CD4-positive, alpha-beta T cell (primary cell): ENCODE results near the gene TXNRD2. TPM values are rescaled to one million over a fixed set of nuclear protein-coding genes. Genes with fewer than 3 reads are reported as not detected.

Source experiments
- ATAC-seq: fragments of 200-7000 bp; cut with Tn5 transposase; one replicate; pipeline ENCODE4 v1.10.0; 2022; ENCODE audit warnings: mild to moderate bottlenecking; ENCODE audit not compliant: poor library complexity
- CTCF ChIA-PET: fragments of 350-600 bp; sonication (Branson Sonifier 250); formaldehyde crosslinking; loops from one replicate; lab custom pipeline; 2021; ENCODE audit warnings: antibody characterized with exemption, inconsistent platforms; lab: Charles Lee
- POLR2A ChIA-PET: fragments of 350-600 bp; sonication (Branson Sonifier 250); formaldehyde crosslinking; loops from one replicate; lab custom pipeline; 2021; ENCODE audit warnings: antibody characterized with exemption, inconsistent platforms; lab: Charles Lee
- DNase-seq, 14 experiments: peaks; one replicate each; pipeline ENCODE4 v3.0.0-alpha.2; 2013 to 2020; ENCODE audit warnings: mixed read lengths in 2 of 14
- H3K27ac ChIP-seq, 2 donors: one replicate each; pipeline versions ENCODE4 v1.5.1 to v1.7.0; 2013; ENCODE audit warnings: low read length in 2 of 2, low read depth in 1 of 2, mild to moderate bottlenecking in 1 of 2
- H3K27me3 ChIP-seq, 2 experiments: 1 replicate in 1 of 2; 2 replicates in 1 of 2; pipeline versions ENCODE4 v1.6.1 to v1.7.0; 2013; ENCODE audit warnings: low read length in 2 of 2, control low read depth in 1 of 2, mild to moderate bottlenecking in 1 of 2, moderate library complexity in 1 of 2; ENCODE audit not compliant: insufficient read depth in 2 of 2, control insufficient read depth in 1 of 2
- H3K36me3 ChIP-seq: one replicate; pipeline ENCODE4 v1.6.1; 2013; ENCODE audit warnings: low read length, control low read depth; ENCODE audit not compliant: insufficient read depth
- H3K4me1 ChIP-seq: one replicate; pipeline ENCODE4 v1.6.1; 2013; ENCODE audit warnings: low read length, control low read depth; ENCODE audit not compliant: insufficient read depth
- H3K4me3 ChIP-seq: one replicate; pipeline ENCODE4 v1.5.1; 2013; ENCODE audit warnings: mild to moderate bottlenecking, low read length, moderate library complexity
- H3K9me3 ChIP-seq, 2 experiments: 1 replicate in 1 of 2; 2 replicates in 1 of 2; pipeline versions ENCODE4 v1.6.1 to v1.7.0; 2013; ENCODE audit warnings: low read length in 2 of 2, mild to moderate bottlenecking in 2 of 2, control low read depth in 1 of 2, moderate library complexity in 1 of 2; ENCODE audit not compliant: control insufficient read depth in 1 of 2, insufficient read depth in 1 of 2
- H3K27ac Mint-ChIP-seq: one replicate; pipeline ENCODE4 v1.8.0; 2020; ENCODE audit warnings: mixed read lengths
- H3K27me3 Mint-ChIP-seq: one replicate; pipeline ENCODE4 v1.8.0; 2021; ENCODE audit warnings: mixed read lengths
- H3K36me3 Mint-ChIP-seq: one replicate; pipeline ENCODE4 v1.8.0; 2021; ENCODE audit warnings: low read depth, mixed read lengths
- H3K4me1 Mint-ChIP-seq: one replicate; pipeline ENCODE4 v1.8.0; 2021; ENCODE audit warnings: low read depth, mixed read lengths
- H3K4me3 Mint-ChIP-seq: one replicate; pipeline ENCODE4 v1.8.0; 2020; ENCODE audit warnings: mild to moderate bottlenecking, mixed read lengths
- H3K9me3 Mint-ChIP-seq: one replicate; pipeline ENCODE4 v1.8.0; 2020; ENCODE audit warnings: mixed read lengths
- CTCF ChIP-seq: fragments of 200-600 bp; IDR thresholded peaks from one replicate; pipeline ENCODE4 v1.8.0; 2022; ENCODE audit warnings: antibody characterized with exemption, mild to moderate bottlenecking
- intact Hi-C, 2 experiments: fragments of 100-400 bp; cut with DNase I in 1 of 2; cut with micrococcal nuclease in 1 of 2; formaldehyde crosslinking; loops; one replicate each; pipeline versions ENCODE4 v1.15.1 to v1.9.0; 2023 to 2025; cut with DNase I, micrococcal nuclease
- total RNA-seq, 174 experiments: library from RNA in 2 of 174; stranded (reverse) in 2 of 174; gene quantifications; one replicate each; pipeline ENCODE4 v1.2.3 and lab custom pipeline; 2021 to 2026

TXNRD2 gene
- total RNA-seq, 2 experiments from 2014 or later: 18.6 to 19.5 TPM

DNA sequence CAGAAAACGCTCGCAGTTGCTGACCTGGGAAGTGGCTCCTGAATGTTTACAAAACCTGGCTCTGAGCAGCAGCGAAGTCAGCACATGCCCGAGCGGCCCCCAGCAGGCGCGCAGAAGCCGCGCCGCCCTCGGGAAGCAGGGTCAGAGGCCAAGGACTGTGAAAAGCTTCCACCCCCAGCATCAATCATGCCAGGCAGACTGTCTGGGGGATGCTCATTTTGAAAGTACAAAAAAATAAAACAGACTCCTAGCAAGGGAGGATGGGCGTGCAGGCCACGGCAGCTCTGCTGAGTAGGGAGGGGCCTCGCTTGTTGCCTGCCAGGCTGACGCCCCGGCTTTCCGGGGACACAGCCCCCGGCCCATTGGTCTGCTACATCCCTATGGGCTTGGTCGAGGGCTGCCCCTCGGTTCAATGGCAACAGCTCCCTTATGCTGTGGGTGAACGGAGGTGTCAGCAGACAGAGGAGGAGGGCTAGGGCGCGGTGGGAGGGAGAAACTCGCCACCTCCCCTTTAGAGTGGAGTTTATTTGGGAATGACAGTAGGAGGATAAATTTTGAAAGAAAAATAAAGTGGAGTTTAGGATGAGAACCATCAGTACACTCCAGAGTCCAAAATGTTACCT, 49.2 kb downstream of the TXNRD2 start:
- H3K4me3 ChIP-seq: peak overlapping the region; percentile 56
- TF ChIP-seq CTCF: no peak
- H3K4me3 Mint-ChIP-seq: peak overlapping the region; percentile 78
- POLR2A ChIA-PET: interaction anchor here (0.6 to 3.5 kb wide), 18 partner anchors 9 to 683 kb away, joined by 3 to 92 read pairs (median 4); partner anchors contain the start of genes CDC45, COMT, GNB1L and HIRA
- H3K36me3 ChIP-seq: peaks cover 6% of the 10 kb centered on the region
- H3K27ac Mint-ChIP-seq: peak overlapping the region; percentile 97
- no peaks in the 10 kb centered on the region for H3K27me3 ChIP-seq
- peaks cover 86% of the 10 kb centered on the region for H3K4me1 Mint-ChIP-seq
- H3K4me1 ChIP-seq: peaks cover 100% of the 10 kb centered on the region
- peaks cover 6% of the 10 kb centered on the region for H3K36me3 Mint-ChIP-seq
- intact Hi-C loops: loop anchor here (5.0 kb wide), 1 partner anchor 135 kb away; no protein-coding TSS in a partner anchor
- no peaks in the 10 kb centered on the region for H3K9me3 Mint-ChIP-seq
- peak overlapping the region; percentile 76 to 99 for H3K27ac ChIP-seq
- peaks cover 0 to 3% of the 10 kb centered on the region in 2 experiments for H3K9me3 ChIP-seq
- peak; percentile 59 for ATAC-seq
- CTCF ChIA-PET: interaction anchor here (0.9 to 3.4 kb wide), 5 partner anchors 18 to 162 kb away, joined by 3 to 19 read pairs (median 7); partner anchors contain the start of genes GNB1L and RTL10
- DNase-seq: peak; percentile 26 to 79 (median 65)
- H3K27me3 Mint-ChIP-seq: no peaks in the 10 kb centered on the region

- peaks cover 6% of the 10 kb centered on the region for H3K36me3 Mint-ChIP-seq
- peak overlapping the region; percentile 56 for H3K4me3 ChIP-seq
- ChIA-PET POLR2A (interaction anchor here (0.8 to 3.5 kb wide), 17 partner anchors 10 to 572 kb away, joined by 3 to 92 read pairs (median 4); partner anchors contain the start of genes CDC45, COMT, GNB1L and HIRA), CTCF (interaction anchor here (0.9 to 3.4 kb wide), 5 partner anchors 19 to 161 kb away, joined by 3 to 19 read pairs (median 7); partner anchors contain the start of genes GNB1L and RTL10)
- H3K27me3 Mint-ChIP-seq: no peaks in the 10 kb centered on the region
- H3K27ac ChIP-seq: peak overlapping the region; percentile 76 to 99
- peaks cover 100% of the 10 kb centered on the region for H3K4me1 ChIP-seq
- ATAC-seq (peak; percentile 77), DNase-seq (peak; percentile 67 to 92 (median 82))
- no peaks in the 10 kb centered on the region for H3K9me3 Mint-ChIP-seq
- H3K9me3 ChIP-seq: peaks cover 0 to 3% of the 10 kb centered on the region in 2 experiments
- H3K4me1 Mint-ChIP-seq: peaks cover 86% of the 10 kb centered on the region
- no peak for TF ChIP-seq CTCF
- H3K4me3 Mint-ChIP-seq: peak overlapping the region; percentile 78
- H3K36me3 ChIP-seq: peaks cover 6% of the 10 kb centered on the region
- no peaks in the 10 kb centered on the region for H3K27me3 ChIP-seq
- intact Hi-C loops: loop anchor here (1.0 to 5.0 kb wide), 3 partner anchors 17 to 134 kb away; no protein-coding TSS in a partner anchor
- peak overlapping the region; percentile 97 for H3K27ac Mint-ChIP-seq
Measured at GRCh38 chr22:19891317-19892256, 50.0 kb downstream of the TXNRD2 start.
